GM19438 (cell line): ENCODE measurements around the gene GBP7.
"Not testable (repeated sequence)": the region's sequence is repeated elsewhere in the genome, so short reads cannot be mapped to it uniquely, and the experiment has no call there.

Experiments used
- ATAC-seq: cut with Tn5 transposase; IDR thresholded peaks from one replicate; pipeline ENCODE4 v1.9.1; 2021; ENCODE audit warnings: low read depth; ENCODE audit not compliant: unreplicated experiment

Gene GBP7

GRCh38 chr1:89172468-89173143 is 3.2 kb downstream of the GBP7 start:
- no peak for ATAC-seq

DNA sequence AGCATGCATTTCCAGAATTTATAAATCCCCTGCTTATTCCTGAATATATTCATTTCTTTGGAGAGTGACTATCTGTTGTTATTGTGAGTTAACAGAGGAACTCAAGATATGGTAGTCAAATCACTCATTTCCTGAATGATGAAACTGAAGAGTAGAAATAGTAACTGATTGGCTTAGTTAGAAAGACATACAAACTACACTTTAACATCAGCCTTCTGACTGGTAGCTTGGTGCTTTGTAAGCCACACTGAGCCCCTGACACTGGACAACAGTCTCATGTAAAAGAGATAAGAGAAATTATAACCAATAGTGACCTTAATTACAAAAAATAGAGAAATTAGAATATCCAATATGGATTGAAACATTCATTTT is 4.8 kb downstream of the GBP7 start:
- no peak for ATAC-seq

DNA sequence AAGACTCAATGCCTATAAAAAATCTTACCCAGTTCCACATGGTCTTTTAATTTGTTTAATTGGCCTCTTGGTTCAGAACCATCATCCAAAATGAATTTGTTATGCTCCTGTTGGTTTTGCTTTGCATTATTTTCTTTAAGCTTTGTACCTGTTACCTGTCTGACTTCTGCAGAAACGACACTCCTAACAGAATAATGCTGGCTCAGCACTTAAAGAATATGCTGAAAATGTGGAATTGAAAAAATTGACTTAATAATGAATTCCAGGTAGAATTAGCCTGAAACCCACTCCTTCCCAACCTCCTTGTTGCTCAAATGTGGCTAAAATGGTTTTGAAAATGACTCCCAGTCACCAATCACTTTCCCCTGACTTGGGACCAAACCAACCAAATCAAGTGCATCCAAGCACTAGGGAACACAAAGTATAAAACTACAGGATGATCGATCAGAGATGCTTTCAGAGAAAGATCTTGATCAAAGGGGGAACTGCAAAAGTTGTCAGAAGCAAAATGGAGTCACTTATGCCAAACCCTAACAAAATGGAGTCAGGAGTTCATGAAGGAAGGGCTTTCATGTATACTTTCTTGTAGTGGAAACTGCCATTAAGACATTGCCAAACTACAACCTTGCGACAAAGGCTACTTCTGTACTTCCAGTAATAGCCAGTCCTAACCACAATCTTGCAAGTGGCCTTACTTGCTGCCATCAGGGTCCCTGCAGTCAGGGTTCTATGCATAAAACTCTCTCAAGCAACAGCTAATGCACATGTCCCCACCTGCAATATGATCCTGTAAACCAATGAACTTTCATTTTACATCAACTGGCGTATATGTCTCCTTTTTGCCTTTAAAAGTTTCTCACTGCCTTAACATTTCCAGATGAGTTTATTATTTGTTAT is 5.4 kb downstream of the GBP7 start:
- ATAC-seq: no peak

DNA sequence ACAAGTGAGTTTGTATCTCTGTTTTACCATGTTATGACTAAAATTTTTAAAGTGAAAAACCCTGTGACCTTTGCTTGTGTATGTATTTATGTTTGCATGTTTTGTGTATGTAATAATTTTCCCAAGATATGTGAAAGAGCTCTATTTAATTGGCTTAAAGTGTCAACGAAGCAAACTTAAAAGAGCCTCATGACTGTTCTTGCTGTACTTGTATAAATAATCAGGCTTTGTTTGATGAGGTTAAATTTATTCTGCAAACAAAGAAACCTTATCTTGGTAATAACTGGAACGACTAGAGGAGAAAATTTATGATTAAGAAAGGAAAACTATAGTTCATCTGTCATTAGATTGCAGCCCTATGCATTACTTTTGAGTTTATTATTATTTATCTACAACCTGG is 6.6 kb downstream of the GBP7 start:
- no peak for ATAC-seq

DNA sequence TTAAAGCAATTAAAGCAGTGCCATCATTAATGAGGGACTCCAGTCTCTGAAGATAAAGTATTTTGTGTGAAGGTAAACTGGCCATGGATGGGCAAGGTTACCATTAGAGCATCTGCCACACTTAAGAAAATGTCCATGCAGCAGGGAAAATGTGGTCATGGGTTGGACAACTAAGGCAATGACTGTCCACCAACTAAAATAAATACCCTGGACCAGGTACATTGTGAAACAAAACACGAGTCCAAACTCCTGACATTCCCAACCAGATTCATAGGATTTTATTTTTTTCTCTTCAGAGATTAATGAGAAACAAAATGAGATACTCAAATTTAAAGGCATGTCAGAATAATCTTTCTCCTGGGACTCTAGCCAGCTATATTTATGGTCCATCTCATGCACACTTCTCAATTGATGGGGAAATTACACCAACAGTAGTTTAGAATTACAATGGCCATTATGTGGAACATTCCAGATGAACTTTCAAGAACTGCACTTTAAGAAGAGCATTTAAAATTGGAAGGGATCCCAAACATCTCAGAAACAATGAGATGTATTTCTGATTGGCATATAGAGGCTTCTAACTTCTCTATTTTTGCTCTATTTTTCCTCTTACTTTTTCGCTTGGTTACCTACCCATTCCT is 8.1 kb downstream of the GBP7 start:
- no peak for ATAC-seq

DNA sequence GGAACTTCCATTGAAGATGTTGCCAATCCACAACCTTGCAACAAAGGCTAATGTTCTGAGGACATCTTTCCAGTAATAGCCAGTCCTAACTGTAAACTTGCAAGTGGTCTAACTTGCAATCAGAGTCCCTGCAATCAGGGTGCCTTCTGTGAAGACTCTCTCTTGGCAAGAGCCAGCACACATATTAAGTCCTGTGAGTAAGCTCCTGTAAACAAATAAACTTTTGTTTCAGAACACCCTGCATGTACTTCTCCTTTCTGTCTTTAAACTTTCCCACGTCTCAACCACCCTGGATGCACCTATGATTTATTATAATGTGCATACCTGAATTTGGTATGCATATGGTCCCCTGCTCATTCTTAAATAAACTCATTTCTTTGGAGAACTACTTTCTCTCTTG is 9.1 kb downstream of the GBP7 start:
- no peak for ATAC-seq

DNA sequence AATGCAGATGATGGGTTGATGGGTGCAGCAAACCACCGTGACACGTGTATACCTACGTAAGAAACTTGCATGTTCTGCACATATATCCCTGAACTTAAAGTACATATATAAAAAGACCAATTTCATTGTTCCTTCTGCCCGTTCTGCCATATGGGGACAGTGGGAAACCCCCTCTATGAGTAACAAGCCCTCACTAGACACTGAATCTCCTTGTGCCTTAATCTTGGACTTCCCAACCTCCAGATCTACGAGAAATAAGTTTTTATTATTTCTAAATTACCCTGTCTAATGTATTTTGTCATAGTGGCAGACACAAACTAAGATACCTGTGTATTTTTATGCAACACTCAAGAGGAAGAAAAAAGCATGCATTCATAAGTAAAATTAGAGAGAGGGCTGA is 10.0 kb downstream of the GBP7 start:
- no peak for ATAC-seq

DNA sequence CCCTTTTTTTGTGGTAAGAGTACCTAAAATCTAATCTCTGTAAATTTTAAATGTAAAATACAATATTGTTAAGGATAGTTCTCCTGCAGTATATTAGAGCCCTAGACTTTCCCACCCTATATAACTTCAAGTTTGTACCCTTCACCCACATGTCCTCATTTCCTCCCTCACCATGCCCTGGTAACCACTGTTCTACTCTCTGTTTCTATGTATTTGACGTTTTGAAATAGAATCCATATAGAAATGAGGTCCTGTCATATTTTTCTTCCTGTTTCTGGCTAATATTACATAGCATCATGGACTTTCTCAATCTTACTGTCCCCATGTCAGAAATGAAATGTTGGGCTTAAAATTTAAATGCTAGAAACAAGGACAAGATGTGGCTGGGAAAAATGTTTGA is 24.8 kb downstream of the GBP7 start:
- ATAC-seq: no peak

GRCh38 chr1:89149976-89150375 is 25.8 kb downstream of the GBP7 start:
- ATAC-seq: no peak

DNA sequence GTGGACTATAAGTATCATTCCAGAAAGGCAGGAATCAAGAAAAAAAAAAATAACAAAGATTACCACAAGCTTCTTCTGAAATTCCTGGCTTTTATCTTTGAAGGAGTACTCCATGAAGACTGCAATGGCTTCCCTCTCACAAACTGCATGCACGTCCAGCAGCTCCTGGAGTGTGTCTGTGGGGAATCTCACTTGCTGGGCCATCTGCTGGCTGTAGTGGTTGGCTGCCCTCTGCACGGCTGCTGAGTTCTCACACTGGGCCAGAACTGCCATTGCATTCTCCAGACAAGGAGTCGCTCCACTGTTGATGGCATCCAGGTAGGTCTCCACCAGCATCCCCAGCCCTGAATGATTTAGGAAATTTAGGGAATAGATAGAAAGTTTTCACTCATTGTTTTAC is 26.6 kb downstream of the GBP7 start:
- no peak for ATAC-seq

DNA sequence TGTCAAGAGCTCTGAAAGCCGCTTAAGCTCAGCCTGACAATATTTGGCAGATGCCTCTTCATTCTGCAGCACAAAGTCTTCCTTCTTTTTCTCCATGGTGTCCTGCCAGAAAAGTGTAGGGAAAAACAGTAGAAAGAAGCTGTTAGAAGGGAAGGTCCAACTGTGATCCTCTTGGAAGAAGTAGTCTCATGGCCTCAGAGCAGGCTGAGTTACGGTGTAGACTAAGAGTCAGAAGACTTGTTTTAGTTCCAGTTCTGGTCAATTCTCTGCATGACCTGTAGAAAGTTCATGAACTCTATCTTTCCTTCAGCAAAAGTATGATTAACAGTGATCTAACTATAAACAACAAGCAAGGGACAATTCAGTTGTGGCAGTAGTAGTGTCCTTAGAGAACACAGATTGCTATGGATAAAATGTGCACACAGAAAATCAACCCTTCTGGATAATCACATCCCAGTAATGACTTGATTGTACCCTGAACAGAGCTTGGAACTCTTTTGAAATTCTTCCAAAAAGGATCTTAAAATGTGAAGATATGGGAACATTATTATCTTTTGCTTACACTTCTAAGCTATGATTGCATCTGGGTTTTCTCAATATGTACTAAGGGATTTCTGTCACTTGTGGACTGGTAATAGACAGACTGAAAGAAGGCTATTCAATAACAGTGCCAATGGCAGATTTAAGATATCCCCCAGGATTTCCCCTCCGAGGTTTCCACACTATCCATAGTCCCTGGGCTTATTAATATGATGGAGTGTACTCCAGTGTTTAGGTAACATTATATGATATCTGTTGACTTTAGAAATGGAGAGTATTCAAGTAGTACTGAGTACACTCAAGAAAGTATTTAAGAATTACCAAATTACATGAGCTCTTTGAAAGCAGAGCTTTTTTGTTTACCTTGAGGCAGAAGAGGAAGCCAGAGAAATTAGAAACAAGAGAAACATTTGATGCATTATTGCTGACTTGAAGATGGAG is 27.8 kb downstream of the GBP7 start:
- ATAC-seq: no peak

DNA sequence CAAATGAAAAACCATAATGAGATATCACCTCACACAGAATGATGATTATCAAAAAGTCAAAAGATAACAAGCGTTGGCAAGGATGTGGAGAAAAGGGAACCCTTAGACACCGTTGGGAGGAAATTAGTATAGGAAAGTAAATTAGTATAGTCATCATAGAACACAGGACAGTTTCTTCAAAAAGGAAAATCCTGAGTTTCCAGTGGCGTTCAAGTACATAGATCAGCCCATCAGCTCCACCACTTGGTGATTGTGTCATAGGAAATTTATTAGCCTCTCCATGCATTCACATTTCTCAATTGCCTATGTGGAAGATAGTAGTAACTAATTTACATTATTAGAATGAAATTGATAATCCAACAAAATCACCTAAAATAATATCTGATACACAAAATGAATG is 29.1 kb downstream of the GBP7 start:
- ATAC-seq: no peak

- no peak for ATAC-seq
Measured at GRCh38 chr1:89143484-89143883, 32.3 kb downstream of the GBP7 start.

DNA sequence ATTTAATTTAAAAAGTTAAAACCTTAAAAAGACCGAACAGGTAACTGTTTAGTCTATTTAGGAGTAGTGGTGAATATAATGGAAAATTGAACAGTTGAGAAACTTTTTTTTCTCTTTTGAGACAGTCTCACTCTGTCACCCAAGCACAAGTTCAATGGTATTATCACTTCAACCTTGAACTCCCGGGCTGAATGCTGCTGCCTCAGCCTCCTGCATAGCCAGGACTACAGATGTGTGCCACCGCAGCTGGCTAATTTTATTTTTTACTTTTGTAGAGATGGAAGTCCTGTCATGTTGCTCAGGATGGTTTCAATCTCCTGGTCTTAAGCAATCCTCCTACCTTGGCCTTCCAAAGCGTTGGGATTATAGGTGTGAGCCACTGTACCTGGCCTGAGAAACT is 33.6 kb downstream of the GBP7 start:
- ATAC-seq: no peak

- ATAC-seq: no peak
Measured at GRCh38 chr1:89133747-89134146, 42.1 kb downstream of the GBP7 start.

- no peak for ATAC-seq
Measured at GRCh38 chr1:89130716-89131115, 45.1 kb downstream of the GBP7 start.

DNA sequence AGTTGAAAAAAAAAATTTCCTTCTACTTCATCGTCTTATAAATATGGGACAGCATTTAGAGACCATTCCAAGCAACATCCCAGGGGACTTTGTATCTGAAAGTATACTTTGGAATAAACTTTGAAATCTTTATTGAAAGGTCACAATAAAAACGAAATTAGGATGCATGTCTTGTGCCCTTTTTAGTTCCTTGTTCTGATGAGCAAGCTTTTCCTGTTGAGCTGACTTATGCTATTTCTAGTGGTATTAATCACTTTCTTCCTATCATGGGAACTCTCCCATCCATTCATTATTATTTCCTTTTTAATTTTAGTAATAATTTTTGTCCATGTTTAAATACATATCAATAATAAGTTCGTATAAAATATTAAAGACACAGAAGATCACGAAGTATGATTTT is 45.9 kb downstream of the GBP7 start:
- no peak for ATAC-seq

GRCh38 chr1:89128003-89128458 is 47.8 kb downstream of the GBP7 start:
- not testable (repeated sequence) for ATAC-seq

DNA sequence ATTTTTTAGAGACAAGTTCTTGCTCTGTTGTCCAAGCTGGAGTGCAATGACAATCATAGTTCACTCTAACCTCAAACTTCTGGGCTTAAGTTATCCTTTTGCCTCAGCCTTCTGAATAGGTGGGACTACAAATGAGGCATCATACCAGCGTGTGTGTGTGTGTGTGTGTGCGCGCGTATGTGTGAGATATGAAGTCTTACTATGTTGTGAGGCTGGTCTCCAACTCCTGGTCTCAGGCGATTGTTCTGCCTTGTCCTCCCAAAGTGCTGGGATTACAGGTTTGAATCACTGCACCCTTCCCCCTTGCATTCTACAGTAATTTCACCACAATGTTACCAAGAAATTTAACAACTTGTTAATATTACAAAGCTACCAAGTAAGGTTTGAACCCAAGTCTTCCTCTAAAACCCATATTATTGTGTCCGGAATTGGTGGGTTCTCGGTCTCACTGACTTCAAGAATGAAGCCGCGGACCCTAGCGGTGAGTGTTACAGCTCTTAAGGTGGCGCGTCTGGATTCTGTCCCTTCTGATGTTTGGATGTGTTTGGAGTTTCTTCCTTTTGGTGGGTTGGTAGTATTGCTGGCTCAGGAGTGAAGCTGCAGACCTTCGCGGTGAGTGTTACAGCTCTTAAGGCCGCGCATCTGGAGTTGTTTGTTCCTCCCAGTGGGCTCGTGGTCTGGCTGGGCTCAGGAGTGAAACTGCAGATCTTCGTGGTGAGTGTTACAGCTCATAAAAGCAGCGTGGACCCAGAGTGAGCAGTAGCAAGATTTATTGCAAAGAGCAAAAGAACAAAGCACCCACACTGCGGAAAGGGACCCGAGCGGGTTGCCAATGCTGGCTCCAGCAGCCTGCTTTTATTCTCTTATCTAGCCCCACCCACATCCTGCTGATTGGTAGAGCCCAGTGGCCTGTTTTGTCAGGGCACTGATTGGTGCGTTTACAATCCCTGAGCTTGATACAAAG is 48.9 kb downstream of the GBP7 start:
- ATAC-seq: not testable (repeated sequence)
